ENCODE measurements around the gene SCEL.

DNA sequence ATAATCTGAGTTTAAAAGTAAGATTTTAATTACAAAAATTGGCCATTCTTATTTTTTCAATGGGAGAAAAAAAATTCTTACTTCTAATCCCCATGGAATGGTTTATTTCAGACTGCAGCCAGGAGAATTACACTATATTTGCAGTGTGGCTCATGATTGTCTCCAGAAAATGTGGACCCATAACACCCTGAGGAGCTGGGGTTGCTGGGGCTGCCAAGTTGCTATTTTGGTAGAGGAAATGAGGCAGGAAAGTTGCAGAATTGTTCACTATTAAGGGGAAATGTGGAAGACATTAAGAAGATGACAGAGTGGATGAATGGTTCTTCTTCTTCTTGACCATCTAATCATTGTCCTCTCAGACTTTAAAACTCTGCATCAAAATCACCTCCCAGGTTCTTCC is 4.6 kb upstream of the SCEL start:
- TF ChIP-seq, protein P1, sequence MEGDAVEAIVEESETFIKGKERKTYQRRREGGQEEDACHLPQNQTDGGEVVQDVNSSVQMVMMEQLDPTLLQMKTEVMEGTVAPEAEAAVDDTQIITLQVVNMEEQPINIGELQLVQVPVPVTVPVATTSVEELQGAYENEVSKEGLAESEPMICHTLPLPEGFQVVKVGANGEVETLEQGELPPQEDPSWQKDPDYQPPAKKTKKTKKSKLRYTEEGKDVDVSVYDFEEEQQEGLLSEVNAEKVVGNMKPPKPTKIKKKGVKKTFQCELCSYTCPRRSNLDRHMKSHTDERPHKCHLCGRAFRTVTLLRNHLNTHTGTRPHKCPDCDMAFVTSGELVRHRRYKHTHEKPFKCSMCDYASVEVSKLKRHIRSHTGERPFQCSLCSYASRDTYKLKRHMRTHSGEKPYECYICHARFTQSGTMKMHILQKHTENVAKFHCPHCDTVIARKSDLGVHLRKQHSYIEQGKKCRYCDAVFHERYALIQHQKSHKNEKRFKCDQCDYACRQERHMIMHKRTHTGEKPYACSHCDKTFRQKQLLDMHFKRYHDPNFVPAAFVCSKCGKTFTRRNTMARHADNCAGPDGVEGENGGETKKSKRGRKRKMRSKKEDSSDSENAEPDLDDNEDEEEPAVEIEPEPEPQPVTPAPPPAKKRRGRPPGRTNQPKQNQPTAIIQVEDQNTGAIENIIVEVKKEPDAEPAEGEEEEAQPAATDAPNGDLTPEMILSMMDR (conservative IDR thresholded peaks at IDR 0.05; ENCODE audit: low read depth, low read length) = no peak
- no peak for TF ChIP-seq EZH2 (IDR thresholded peaks at IDR 0.05; ENCODE audit: low read length, unreplicated experiment)
- no peak for TF ChIP-seq EZH2phosphoT487 (IDR thresholded peaks at IDR 0.05; ENCODE audit: borderline replicate concordance, low read length)
